Left hindlimb (tissue), 1 donor: Measurements from ENCODE around the gene ATXN2L.
A peak's percentile ranks its signal among the peaks of the same experiment; 100 is the strongest.
"Not testable (repeated sequence)": the region's sequence is repeated elsewhere in the genome, so short reads cannot be mapped to it uniquely, and the experiment has no call there.

Experiments used
- DNase-seq: peaks from one replicate; pipeline ENCODE4 v3.0.0-alpha.2; 2018

Gene ATXN2L

GRCh38 chr16:28836761-28837064, 13.9 kb downstream of the ATXN2L start:
- no peak for DNase-seq

- DNase-seq = no peak
Observed at GRCh38 chr16:28837672-28838557, 15.1 kb downstream of the ATXN2L start.

- no peak for DNase-seq
Observed at GRCh38 chr16:28838558-28838918, 15.7 kb downstream of the ATXN2L start.

- DNase-seq = no peak
Observed at GRCh38 chr16:28839004-28839639, 16.3 kb downstream of the ATXN2L start.

DNA sequence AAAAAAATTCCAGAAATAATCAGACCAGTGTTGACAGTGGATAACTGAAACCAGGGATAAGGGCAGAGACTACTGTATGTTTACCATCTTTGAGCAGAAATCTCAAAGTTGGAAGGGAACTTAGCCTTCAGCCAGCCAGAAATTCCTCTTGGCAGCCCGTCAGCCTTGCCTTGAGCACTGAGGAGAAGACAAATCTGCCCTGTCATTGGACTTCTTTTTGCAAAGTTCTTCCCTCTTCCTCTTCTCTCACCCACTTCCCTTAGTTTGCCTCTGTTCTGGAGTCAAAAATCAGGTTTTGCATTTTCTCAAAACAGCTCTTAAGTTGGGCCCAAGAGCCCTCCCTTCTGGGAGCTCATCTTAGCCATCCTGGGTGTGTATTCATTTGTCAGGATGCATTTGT, 17.1 kb downstream of the ATXN2L start:
- DNase-seq = no peak

DNA sequence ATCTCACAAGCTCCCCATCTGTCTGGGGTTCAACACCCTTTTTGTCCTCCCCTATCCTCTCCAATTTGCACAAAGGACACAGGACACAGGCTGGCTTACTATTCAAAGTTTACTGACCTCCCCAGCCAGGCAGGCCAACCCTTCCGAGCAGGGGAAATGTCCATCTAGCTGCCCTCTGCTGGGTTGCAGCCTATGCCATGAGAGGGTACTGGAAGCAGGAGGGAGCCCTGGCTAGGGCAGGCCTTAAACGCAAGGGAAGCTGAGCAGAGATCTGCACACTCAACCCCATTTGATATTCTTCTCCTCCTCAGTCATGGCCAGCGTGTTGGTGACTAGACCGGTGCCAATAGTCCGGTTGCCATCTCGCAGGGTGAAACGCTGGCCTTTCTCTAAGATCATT, 19.9 kb downstream of the ATXN2L start:
- DNase-seq = no peak

DNA sequence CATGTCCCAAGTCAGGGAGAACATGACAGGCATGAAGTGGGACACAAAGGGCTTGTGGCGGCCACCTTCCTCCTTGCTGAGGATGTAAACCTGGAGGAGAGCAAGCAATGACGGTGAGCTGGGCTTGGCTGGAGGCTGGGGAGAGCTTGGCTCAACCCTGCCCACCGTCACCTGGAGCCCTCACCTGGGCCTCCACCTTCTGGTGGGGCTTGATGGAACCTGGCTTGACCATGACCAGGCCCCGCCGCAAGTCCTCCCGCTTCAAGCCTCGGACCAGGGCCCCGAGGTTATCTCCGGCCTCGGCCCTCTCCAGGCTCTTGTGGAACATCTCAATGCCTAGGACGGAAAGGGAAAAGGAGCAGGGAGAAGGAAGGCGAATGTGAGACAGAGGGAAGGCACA, 21.0 kb downstream of the ATXN2L start:
- DNase-seq = no peak

GRCh38 chr16:28844226-28844885, 21.6 kb downstream of the ATXN2L start:
- DNase-seq = no peak

DNA sequence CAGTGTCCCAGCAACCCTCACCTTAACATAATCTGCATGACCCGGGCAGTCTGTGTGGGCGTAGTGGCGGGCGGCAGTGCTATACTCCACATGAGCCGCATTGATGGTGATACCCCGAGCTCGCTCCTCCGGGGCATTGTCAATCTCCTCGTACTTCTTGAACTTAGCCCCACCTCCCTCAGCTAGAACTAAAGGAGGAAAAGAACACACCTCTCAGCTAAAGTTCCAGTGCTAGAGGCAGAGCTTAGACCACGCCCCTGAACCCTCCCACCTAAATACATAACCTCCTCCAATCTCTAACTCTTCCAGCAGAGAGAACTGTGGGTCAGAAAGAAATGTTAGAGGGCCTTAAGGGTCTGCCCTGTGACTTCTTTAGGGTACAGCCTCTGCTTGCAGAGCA, 22.5 kb downstream of the ATXN2L start:
- DNase-seq = no peak

- DNase-seq = no peak
Observed at GRCh38 chr16:28845761-28846079, 22.9 kb downstream of the ATXN2L start.

DNA sequence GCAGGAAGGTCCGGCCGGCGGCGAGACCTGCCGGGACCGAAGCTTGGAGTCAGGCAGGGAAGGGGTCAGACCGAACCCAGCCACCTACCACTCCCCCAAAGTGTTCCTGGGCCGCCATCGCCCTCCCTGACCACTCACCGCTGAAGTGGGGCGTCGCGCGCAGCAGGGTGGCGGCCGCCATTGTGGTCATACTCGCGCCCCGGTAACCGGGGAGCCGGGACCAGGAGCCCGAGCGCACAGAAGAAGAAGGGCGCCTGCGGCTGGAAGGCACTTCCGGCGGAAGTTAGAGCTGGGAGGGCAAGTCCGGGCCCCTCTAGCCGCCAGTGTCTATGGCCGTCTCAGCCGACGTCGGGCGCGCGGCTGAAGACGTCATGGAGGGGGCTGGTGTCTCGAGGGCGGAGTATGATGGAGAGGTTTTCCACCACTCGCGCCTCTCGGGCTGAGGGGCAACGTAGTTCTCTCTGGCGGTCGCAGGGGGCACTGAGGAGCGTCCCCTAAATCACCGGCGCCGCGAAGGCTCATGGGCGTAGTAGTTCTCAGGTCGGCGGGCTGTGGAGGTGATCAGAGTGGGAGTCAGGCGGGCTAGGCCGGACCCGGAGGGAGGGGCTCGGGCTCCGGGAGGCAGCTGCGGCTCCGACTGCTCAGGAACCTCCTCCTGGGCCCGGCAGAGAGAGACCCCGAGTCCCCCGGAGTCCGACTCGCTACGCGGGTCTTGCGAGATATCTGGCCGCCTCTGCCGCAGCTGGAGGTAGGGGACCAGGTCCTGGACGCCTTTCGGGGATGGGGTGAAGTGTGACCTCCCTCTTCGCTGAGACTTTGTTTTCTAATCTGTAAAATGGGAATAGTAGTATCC, 23.5 kb downstream of the ATXN2L start, which contains the start of gene TUFM:
Gene TUFM, minus strand, starts transcription at position 269 of the 853 bp plus-strand sequence. Its CDS starts 79 bp downstream, at position 190.
- peak; percentile 99 for DNase-seq

- DNase-seq = no peak
Observed at GRCh38 chr16:28846933-28847273, 24.1 kb downstream of the ATXN2L start.

DNA sequence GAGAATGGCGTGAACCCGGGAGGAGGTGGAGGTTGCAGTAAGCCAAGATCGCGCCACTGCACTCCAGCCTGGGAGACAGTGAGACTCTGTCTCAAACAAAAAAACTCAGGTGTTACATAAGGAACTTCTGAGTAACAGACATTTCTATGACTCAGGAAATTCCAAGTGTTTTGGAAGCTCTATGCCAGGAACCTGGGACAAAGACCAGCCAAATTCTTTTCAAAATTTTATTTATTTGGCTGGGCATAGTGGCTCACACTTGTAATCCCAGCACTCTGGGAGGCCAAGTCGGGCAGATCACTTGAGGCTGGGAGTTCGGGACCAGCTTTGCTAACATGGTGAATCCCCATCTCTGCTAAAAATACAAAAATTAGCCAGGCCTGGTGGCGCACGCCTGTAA, 35.6 kb downstream of the ATXN2L start:
- no peak for DNase-seq

DNA sequence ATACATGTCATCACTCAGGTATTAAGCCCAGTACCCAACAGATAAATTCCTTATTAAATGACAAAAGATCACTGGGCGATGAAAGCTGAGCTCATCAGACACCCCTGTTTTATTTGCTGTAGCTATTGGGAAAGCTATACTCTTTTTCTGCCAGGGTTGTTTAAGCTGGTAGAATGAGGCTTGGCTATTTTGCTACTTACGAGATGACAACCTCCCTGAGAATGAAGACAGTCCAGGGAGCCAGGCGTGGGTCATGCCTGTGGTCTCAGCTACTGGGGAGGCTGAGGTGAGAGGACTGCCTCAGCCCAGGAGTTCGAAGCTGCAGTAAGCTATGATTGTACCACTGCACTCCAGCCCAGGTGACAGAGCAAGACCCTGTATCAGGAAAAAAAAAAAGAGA, 36.5 kb downstream of the ATXN2L start:
- no peak for DNase-seq

DNA sequence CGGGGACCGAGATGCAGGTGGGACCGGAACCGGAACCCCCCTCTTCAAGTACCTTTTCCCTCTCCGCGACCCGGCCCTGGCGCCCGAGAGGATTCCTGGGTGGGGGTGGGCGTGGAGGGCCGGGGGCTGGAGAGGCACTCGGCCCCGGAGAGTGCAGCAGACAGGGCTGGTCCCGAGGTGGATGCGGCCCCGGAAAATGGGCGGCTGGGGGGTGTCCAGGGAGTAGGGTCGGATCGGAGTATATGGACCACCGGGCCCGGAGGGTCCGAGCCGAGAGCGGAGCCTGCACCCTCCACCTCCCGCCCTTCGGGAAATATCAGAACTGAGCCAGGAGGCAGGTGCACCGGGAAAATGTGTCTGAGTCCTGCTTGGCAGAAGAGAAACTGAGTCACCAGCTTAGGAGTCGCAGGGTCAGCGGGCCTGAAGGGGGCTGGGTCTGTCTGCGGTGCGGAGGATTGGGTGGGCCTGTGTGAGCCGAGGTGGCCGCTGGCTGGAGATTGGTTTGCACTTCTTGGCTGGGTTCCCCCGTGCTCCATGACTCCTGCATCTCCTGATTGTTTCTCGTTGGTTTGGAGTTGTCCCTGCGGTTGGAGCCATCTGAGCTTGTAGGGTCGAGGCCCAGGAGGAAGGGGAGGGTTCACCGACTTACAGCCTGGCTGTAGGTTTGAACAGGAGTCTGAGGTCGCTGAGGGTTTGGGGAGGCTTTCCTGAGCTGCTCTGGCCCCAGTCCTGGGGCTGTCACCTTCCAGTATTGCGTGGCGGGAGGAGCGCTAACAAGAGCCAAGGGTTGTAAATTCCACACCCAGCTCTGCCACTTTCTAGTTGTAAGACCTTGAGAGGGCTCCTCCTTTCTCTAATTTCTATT, 41.4 kb downstream of the ATXN2L start:
- DNase-seq = peak; percentile 69

DNA sequence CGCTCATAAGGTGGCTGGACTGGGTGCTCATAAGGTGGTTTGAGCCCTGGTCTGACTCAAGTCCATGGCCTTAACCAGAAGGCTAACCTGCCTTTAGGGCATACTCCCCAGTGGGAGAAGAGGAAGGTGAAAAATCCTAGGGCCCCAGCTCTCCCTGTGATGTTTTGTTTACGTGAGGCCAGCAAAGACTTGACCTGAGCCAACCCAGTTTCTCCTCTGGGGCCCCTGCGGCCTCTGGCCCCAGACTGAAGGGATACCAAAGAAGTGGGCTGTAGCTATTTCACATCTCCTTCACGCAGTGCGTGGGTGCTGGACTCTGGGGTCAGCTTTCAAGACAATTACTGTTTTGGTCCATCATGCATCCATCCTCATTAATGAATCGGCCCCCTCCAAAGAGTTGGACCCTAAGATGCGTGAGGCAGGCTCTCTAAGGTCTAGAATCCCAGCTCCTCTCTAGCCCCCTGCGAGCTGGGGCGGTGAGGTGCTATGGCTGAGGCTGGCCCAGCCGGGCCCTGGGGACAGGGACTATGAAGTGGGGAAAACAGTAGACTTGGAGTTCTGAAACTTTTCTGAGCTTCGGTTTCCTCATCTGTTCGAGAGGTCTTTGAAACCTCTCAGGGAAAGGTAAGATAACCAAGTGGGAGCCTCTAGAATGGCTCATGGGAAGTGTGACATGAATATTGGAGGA, 42.3 kb downstream of the ATXN2L start:
- no peak for DNase-seq

DNA sequence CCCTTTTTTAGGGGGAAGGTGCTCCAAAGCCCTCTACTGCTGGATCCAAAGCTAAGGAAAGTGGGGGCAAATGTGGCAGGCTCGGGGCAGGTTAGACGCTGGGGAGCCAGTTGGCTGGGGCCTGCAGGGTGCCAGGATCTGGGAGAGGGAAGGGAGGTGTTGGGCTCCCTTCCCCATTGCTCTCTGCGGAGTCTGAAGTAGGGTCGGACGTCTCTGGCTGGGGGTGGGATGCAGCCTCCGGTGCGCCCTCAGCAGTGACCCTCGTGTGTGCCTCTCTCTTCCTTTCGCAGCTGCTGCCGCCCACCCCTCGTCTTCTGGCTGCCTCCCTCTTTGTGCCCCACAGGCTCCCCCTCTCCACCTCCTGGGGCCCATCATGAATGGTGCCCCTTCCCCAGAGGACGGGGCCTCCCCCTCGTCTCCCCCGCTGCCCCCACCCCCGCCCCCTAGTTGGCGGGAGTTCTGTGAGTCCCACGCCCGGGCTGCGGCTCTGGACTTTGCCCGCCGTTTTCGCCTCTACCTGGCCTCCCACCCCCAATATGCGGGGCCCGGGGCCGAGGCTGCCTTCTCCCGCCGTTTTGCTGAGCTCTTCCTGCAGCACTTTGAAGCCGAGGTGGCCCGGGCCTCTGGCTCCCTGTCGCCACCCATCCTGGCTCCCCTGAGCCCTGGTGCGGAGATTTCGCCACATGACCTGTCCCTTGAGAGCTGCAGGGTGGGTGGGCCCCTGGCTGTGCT, 43.1 kb downstream of the ATXN2L start:
- DNase-seq = no peak

DNA sequence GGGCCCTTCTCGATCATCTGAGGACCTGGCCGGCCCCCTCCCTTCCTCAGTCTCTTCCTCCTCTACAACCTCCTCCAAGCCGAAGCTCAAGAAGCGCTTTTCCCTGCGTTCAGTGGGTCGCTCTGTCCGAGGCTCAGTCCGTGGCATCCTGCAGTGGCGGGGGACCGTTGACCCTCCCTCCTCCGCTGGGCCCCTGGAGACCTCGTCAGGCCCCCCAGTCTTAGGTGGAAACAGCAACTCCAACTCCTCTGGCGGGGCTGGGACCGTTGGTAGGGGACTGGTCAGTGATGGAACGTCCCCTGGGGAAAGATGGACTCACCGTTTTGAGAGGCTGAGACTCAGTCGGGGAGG, 43.6 kb downstream of the ATXN2L start:
- no peak for DNase-seq

DNA sequence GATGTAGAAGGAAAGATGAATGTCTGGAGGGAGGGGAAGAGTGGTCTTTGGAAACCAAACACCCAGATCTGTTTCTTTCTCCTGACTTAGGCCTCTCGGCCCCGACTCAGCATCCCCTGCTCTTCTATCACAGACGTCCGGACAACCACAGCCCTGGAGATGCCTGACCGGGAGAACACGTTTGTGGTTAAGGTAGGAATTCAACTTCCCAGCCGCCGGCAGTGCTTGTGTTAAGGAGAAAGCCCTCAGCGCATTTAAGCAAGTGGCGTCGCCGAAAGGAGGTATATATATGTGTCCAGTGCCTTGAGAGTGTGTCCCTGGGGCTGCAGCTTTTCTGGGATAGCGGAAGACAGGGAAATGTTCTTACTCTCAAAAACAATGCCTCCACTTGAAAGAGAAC, 44.4 kb downstream of the ATXN2L start:
- no peak for DNase-seq

DNA sequence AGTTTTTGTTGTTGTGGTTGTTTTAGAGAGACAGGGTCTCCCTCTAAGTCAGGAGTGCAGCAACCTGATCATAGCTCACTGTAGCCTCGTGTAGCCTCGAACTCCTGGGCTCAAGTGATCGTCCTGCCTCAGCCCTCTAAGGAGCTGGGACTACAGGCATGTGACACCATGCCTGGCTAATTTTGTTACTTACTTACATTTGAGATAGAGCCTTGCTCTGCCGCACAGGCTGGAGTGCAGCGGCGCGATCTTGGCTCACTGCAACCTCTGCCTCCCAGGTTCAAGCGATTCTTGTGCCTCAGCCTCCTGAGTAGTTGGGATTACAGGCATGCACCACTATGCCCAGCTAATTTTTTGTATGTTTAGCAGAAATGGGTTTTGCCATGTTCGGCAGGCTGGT, 44.8 kb downstream of the ATXN2L start:
- DNase-seq = not testable (repeated sequence)

GRCh38 chr16:28869201-28869600, 46.4 kb downstream of the ATXN2L start:
- DNase-seq = no peak
